Peyer's patch (tissue), 4 donors: ENCODE results near the gene TNN.

ENCODE experiments used
- POLR2A ChIP-seq, 2 donors: fragments of 450-650 bp; IDR thresholded peaks; one replicate each; pipeline ENCODE4 v1.5.1; 2017; ENCODE audit warnings: antibody characterized with exemption in 2 of 2, mild to moderate bottlenecking in 2 of 2, moderate library complexity in 2 of 2
- TF ChIP-seq, protein P1 (sequence below), 6 experiments: fragments of 450-650 bp in 4 of 6; fragments of 200-600 bp in 2 of 6; sonication (generic) in 1 of 6; IDR thresholded peaks; one replicate each; pipeline ENCODE4 v1.5.1; 2017 to 2019; ENCODE audit warnings: antibody characterized with exemption in 6 of 6, mild to moderate bottlenecking in 3 of 6, moderate library complexity in 1 of 6

DNA sequence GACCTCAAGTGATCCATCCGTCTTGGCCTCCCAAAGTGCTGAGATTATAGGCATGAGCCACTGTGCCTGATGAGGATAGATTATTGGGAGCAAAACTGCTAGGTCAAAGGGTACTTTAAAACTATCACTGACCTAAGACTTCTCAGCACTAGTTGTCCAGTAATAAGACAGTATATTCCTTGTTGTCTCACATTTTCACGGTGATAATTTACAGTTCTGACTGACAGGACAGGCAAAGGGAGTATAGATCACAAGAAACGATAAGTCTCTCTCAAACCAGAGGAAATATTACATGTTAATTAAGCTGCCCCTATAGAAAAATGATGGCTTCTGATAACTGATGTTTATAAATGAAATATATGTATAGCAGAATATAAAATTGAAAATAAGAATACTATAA, 48.1 kb upstream of the TNN start:
- TF ChIP-seq, protein P1, sequence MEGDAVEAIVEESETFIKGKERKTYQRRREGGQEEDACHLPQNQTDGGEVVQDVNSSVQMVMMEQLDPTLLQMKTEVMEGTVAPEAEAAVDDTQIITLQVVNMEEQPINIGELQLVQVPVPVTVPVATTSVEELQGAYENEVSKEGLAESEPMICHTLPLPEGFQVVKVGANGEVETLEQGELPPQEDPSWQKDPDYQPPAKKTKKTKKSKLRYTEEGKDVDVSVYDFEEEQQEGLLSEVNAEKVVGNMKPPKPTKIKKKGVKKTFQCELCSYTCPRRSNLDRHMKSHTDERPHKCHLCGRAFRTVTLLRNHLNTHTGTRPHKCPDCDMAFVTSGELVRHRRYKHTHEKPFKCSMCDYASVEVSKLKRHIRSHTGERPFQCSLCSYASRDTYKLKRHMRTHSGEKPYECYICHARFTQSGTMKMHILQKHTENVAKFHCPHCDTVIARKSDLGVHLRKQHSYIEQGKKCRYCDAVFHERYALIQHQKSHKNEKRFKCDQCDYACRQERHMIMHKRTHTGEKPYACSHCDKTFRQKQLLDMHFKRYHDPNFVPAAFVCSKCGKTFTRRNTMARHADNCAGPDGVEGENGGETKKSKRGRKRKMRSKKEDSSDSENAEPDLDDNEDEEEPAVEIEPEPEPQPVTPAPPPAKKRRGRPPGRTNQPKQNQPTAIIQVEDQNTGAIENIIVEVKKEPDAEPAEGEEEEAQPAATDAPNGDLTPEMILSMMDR (IDR thresholded peaks at IDR 0.05), result no peak
- no peak for TF ChIP-seq POLR2A (IDR thresholded peaks at IDR 0.05)
